CD14-positive monocyte (primary cell): ENCODE results near the gene CAMTA1. TPM values are rescaled to one million over a fixed set of nuclear protein-coding genes. Genes with fewer than 3 reads are reported as not detected.

Source experiments
- DNase-seq, 3 donors: peaks; one replicate each; pipeline ENCODE4 v3.0.0-alpha.2; 2011 to 2022
- H2AFZ ChIP-seq: 2 replicates; pipeline ENCODE4 v1.6.0; 2012; ENCODE audit warnings: mild to moderate bottlenecking, low read depth, low read length, inconsistent platforms; ENCODE audit not compliant: insufficient read depth, poor library complexity, severe bottlenecking
- H3K27ac ChIP-seq, 2 donors: 1 replicate in 1 of 2; 2 replicates in 1 of 2; pipeline ENCODE4 v1.5.1; 2012 to 2013; ENCODE audit warnings: low read length in 2 of 2, control low read depth in 1 of 2, inconsistent platforms in 1 of 2, low read depth in 1 of 2, mild to moderate bottlenecking in 1 of 2
- H3K27me3 ChIP-seq, 2 donors: one replicate each; pipeline versions ENCODE4 v1.6.0 to v1.6.1; 2011 to 2013; ENCODE audit warnings: low read length in 2 of 2; ENCODE audit not compliant: control insufficient read depth in 2 of 2, insufficient read depth in 2 of 2
- H3K36me3 ChIP-seq, 2 donors: replicated peaks in 1 of 2; 1 replicate in 1 of 2; 2 replicates in 1 of 2; pipeline versions ENCODE4 v1.5.1 to v1.6.1; 2012 to 2013; ENCODE audit warnings: low read length in 2 of 2, control low read depth in 1 of 2, inconsistent platforms in 1 of 2, mild to moderate bottlenecking in 1 of 2; ENCODE audit not compliant: insufficient read depth in 2 of 2, control insufficient read depth in 1 of 2
- H3K4me1 ChIP-seq, 2 donors: 1 replicate in 1 of 2; 2 replicates in 1 of 2; pipeline versions ENCODE4 v1.5.1 to v1.6.1; 2012 to 2013; ENCODE audit warnings: low read length in 2 of 2, control low read depth in 1 of 2, inconsistent platforms in 1 of 2, mild to moderate bottlenecking in 1 of 2, moderate library complexity in 1 of 2; ENCODE audit not compliant: insufficient read depth in 2 of 2, control insufficient read depth in 1 of 2
- H3K4me2 ChIP-seq: replicated peaks from 2 replicates; pipeline ENCODE3; 2012; ENCODE audit warnings: low read length, moderate library complexity, mild to moderate bottlenecking; ENCODE audit not compliant: poor library complexity, severe bottlenecking; ENCODE audit errors: extremely low read depth
- H3K4me3 ChIP-seq, 3 experiments: fragments of 200-600 bp in 1 of 3; sonication (generic) in 1 of 3; replicated peaks in 1 of 3; 1 replicate in 2 of 3; 2 replicates in 1 of 3; pipeline ENCODE4 v1.5.1; 2011 to 2013; ENCODE audit warnings: low read length in 3 of 3, mild to moderate bottlenecking in 3 of 3, control low read depth in 2 of 3, low read depth in 2 of 3, inconsistent platforms in 1 of 3, moderate library complexity in 1 of 3
- H3K79me2 ChIP-seq: 2 replicates; pipeline ENCODE4 v1.6.0; 2012; ENCODE audit warnings: mild to moderate bottlenecking, control low read depth, inconsistent platforms, low read length, moderate library complexity; ENCODE audit not compliant: insufficient read depth
- H3K9ac ChIP-seq: 2 replicates; pipeline ENCODE4 v1.6.0; 2017; ENCODE audit warnings: low read length, mild to moderate bottlenecking; ENCODE audit not compliant: insufficient read depth, poor library complexity, severe bottlenecking
- H3K9me3 ChIP-seq, 2 donors: replicated peaks in 1 of 2; 1 replicate in 1 of 2; 2 replicates in 1 of 2; pipeline versions ENCODE4 v1.5.1 to v1.6.1; 2012 to 2013; ENCODE audit warnings: low read length in 2 of 2, control low read depth in 1 of 2; ENCODE audit not compliant: control insufficient read depth in 1 of 2, insufficient read depth in 1 of 2
- H4K20me1 ChIP-seq: 2 replicates; pipeline ENCODE4 v1.6.0; 2012; ENCODE audit warnings: mild to moderate bottlenecking, low read length, control low read depth, moderate library complexity; ENCODE audit not compliant: insufficient read depth
- H3K27ac Mint-ChIP-seq, 7 donors: one replicate each; pipeline ENCODE4 v1.8.0; 2020; ENCODE audit warnings: mild to moderate bottlenecking in 7 of 7, mixed read lengths in 7 of 7, moderate library complexity in 6 of 7, inconsistent platforms in 2 of 7
- H3K27me3 Mint-ChIP-seq, 3 donors: one replicate each; pipeline ENCODE4 v1.8.0; 2021 to 2022; ENCODE audit warnings: low read depth in 3 of 3, mild to moderate bottlenecking in 3 of 3, mixed read lengths in 3 of 3, moderate library complexity in 3 of 3, inconsistent platforms in 1 of 3
- H3K36me3 Mint-ChIP-seq, 2 donors: one replicate each; pipeline ENCODE4 v1.8.0; 2020; ENCODE audit warnings: mixed read lengths in 2 of 2, inconsistent platforms in 1 of 2, mild to moderate bottlenecking in 1 of 2
- H3K4me1 Mint-ChIP-seq: one replicate; pipeline ENCODE4 v1.8.0; 2020; ENCODE audit warnings: mild to moderate bottlenecking, mixed read lengths
- H3K4me3 Mint-ChIP-seq, 2 donors: one replicate each; pipeline ENCODE4 v1.8.0; 2020; ENCODE audit warnings: mild to moderate bottlenecking in 2 of 2, mixed read lengths in 2 of 2, moderate library complexity in 1 of 2
- H3K9me3 Mint-ChIP-seq, 7 donors: one replicate each; pipeline ENCODE4 v1.8.0; 2020 to 2022; ENCODE audit warnings: mixed read lengths in 7 of 7, mild to moderate bottlenecking in 6 of 7, moderate library complexity in 6 of 7, inconsistent platforms in 2 of 7
- WGBS: methylation state at CpG from one replicate; pipeline ENCODE4 v1.1.5; 2013; ENCODE audit warnings: missing lambda C conversion rate; ENCODE audit not compliant: insufficient coverage; 5-methylcytosine and 5-hydroxymethylcytosine counted together
- intact Hi-C, 2 donors: fragments of 100-400 bp; cut with micrococcal nuclease; formaldehyde crosslinking; loops; one replicate each; pipeline versions ENCODE4 v1.15.0 to v1.15.1; 2023
- polyA plus RNA-seq, 3 donors: library from polyadenylated mRNA; depleted of rRNA in 1 of 3; unstranded in 2 of 3; stranded (reverse) in 1 of 3; fragments of 300-500 nt in 2 of 3; fragments of >200 nt in 1 of 3; fragmentation: Illumina TruSeq in 2 of 3; gene quantifications; 1 replicate in 2 of 3; 2 replicates in 1 of 3; pipeline ENCODE4 v1.2.3, GENCODE V29; 2012 to 2021
- TF ChIP-seq, protein P1 (sequence below): fragments of 200-600 bp; IDR thresholded peaks from one replicate; pipeline ENCODE4 v1.8.0; 2022; ENCODE audit warnings: antibody characterized with exemption, mild to moderate bottlenecking

The CAMTA1 gene
- polyA plus RNA-seq, 3 donors: 52.0 to 89.6 (median 78.3) TPM

DNA sequence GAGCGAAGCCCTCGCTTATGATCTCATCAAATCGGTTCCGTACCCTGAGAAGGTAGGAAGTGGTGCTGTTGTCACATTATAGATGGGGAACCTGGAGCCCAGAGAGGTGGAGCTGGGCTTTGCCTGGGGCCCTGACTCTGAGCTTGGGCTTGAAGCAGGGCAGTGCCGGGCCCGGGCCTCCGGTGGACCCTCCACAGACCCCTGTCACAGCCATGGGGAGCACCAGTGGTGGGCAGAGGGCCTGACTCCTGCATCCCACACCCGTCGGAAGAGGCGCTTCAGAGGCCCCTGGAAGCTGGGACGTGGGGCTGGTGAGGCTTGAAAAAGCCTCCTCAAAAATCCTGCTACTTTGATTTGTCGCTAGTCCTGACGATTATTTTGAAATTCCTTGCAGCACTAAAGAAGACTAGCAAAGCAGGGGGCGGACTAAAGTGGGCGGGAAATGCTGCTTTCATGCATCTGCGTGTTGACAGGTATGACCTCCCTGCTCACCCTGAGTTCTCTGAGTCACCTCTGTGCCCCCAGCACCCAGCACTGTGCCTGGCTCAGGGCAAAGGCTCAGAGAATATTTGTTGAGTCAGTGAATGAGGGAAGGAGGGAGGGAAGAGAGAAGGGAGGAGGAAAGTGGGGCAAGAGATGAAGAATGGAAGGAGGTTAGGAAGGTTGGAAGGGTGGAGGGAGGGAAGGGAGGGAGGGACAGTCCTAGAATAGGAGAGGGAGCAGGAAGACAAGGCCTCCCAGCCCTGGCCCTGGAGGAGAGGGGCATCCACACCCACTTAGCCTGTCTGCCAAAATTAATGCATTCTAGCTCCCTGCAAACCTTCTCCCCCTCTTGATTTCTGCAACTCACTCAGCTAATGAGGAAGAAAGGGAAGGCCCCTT, 723.0 kb downstream of the CAMTA1 start:
- Histone ChIP-seq H3K9me3 (no peaks in the 10 kb centered on the region), H3K9ac (no peak overlapping the region), H3K27ac (no peak overlapping the region), H3K4me2 (no peak overlapping the region), H2AFZ (no peak overlapping the region), H3K27me3 (no peaks in the 10 kb centered on the region), H3K79me2 (no peaks in the 10 kb centered on the region), H3K4me3 (no peak overlapping the region), H3K36me3 (no peaks in the 10 kb centered on the region), H4K20me1 (no peaks in the 10 kb centered on the region), H3K4me1 (no peaks in the 10 kb centered on the region)
- no peak overlapping the region for H3K4me3 Mint-ChIP-seq
- DNase-seq: no peak
- no peaks in the 10 kb centered on the region for H3K4me1 Mint-ChIP-seq
- WGBS: 97% methylated on average over 11 of the region's 16 CpGs
- no peaks in the 10 kb centered on the region for H3K9me3 Mint-ChIP-seq
- TF ChIP-seq, protein P1, sequence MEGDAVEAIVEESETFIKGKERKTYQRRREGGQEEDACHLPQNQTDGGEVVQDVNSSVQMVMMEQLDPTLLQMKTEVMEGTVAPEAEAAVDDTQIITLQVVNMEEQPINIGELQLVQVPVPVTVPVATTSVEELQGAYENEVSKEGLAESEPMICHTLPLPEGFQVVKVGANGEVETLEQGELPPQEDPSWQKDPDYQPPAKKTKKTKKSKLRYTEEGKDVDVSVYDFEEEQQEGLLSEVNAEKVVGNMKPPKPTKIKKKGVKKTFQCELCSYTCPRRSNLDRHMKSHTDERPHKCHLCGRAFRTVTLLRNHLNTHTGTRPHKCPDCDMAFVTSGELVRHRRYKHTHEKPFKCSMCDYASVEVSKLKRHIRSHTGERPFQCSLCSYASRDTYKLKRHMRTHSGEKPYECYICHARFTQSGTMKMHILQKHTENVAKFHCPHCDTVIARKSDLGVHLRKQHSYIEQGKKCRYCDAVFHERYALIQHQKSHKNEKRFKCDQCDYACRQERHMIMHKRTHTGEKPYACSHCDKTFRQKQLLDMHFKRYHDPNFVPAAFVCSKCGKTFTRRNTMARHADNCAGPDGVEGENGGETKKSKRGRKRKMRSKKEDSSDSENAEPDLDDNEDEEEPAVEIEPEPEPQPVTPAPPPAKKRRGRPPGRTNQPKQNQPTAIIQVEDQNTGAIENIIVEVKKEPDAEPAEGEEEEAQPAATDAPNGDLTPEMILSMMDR: no peak
- no peak overlapping the region for H3K27ac Mint-ChIP-seq
- H3K27me3 Mint-ChIP-seq: peaks cover 3% of the 10 kb centered on the region in 3 donors
- no peaks in the 10 kb centered on the region for H3K36me3 Mint-ChIP-seq
- intact Hi-C loops: no loop called here

DNA sequence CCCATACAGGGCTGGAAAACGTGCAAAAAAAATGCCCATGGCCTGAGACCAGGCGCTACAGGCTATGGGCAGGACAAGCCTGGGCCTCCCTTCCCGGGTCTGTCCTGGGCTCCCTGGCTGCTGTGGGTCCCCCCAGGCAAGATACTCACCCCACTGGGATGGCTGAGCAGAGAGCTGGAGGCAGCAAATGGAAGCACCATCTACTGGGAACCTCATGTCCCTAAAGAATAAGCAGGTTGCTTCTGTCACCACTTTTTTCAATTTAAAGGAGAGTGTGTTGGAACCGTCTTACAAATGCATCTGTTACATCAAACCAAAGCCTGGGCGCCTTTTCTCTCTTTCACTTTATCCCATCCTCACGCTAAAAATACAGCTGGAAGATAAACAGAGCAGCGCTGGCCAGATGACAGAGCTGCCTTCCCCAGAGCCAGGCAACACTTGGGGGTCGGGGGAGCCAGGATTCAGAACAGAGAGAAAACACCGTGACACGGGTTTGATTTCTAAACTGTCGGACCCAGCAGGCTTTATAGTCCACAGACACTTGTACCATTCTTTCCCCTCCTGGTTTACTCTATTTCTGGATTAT, 723.8 kb downstream of the CAMTA1 start:
- H3K4me1 Mint-ChIP-seq: no peaks in the 10 kb centered on the region
- H3K9me3 ChIP-seq: no peaks in the 10 kb centered on the region
- 83% methylated on average over 5 of the region's 11 CpGs for WGBS
- H3K4me1 ChIP-seq: no peaks in the 10 kb centered on the region
- H3K27me3 ChIP-seq: no peaks in the 10 kb centered on the region
- no peak overlapping the region for H3K9ac ChIP-seq
- H3K4me2 ChIP-seq: no peak overlapping the region
- no peak for DNase-seq
- H3K4me3 Mint-ChIP-seq: no peak overlapping the region
- TF ChIP-seq, protein P1: no peak
- no peaks in the 10 kb centered on the region for H4K20me1 ChIP-seq
- H3K36me3 Mint-ChIP-seq: no peaks in the 10 kb centered on the region
- peaks cover 3% of the 10 kb centered on the region in 3 donors for H3K27me3 Mint-ChIP-seq
- H3K27ac Mint-ChIP-seq: no peak overlapping the region
- no peaks in the 10 kb centered on the region for H3K9me3 Mint-ChIP-seq
- H3K36me3 ChIP-seq: no peaks in the 10 kb centered on the region
- H3K4me3 ChIP-seq: no peak overlapping the region
- no peak overlapping the region for H3K27ac ChIP-seq
- intact Hi-C loops: no loop called here
- H2AFZ ChIP-seq: no peak overlapping the region
- H3K79me2 ChIP-seq: no peaks in the 10 kb centered on the region
